CD1c-positive myeloid dendritic cell (primary cell): ENCODE data around the gene NHEJ1.

ENCODE experiments used
- DNase-seq: peaks from one replicate; pipeline ENCODE4 v3.0.0-alpha.2; 2016; ENCODE audit errors: extremely low spot score

Gene NHEJ1

GRCh38 chr2:219167997-219168396 lies 7.4 kb upstream of the NHEJ1 start:
- DNase-seq = no peak

GRCh38 chr2:219165058-219165911 lies 4.7 kb upstream of the NHEJ1 start:
- no peak for DNase-seq

GRCh38 chr2:219163156-219163555 lies 2.5 kb upstream of the NHEJ1 start:
- no peak for DNase-seq

- DNase-seq = no peak
These were observed 482 bp upstream of the NHEJ1 start for GRCh38 chr2:219161097-219161496.

GRCh38 chr2:219159771-219160185 lies 837 bp downstream of the NHEJ1 start:
- DNase-seq = no peak

GRCh38 chr2:219158586-219158985 lies 2.0 kb downstream of the NHEJ1 start:
- DNase-seq = no peak

- no peak for DNase-seq
These were observed 2.6 kb downstream of the NHEJ1 start for GRCh38 chr2:219158025-219158424.

GRCh38 chr2:219157396-219157795 lies 3.2 kb downstream of the NHEJ1 start:
- DNase-seq = no peak

- DNase-seq = peak; percentile 89
These were observed 5.5 kb downstream of the NHEJ1 start for GRCh38 chr2:219155054-219155644.

GRCh38 chr2:219149667-219150066 lies 10.9 kb downstream of the NHEJ1 start:
- DNase-seq = no peak

GRCh38 chr2:219142329-219142728 lies 18.3 kb downstream of the NHEJ1 start:
- no peak for DNase-seq

GRCh38 chr2:219140722-219141121 lies 19.9 kb downstream of the NHEJ1 start:
- no peak for DNase-seq

- no peak for DNase-seq
These were observed 26.6 kb downstream of the NHEJ1 start for GRCh38 chr2:219133976-219134375.

- no peak for DNase-seq
These were observed 28.9 kb downstream of the NHEJ1 start for GRCh38 chr2:219131744-219132143.

GRCh38 chr2:219131327-219131726 lies 29.3 kb downstream of the NHEJ1 start:
- DNase-seq = no peak

- no peak for DNase-seq
These were observed 31.0 kb downstream of the NHEJ1 start for GRCh38 chr2:219129589-219129988.

GRCh38 chr2:219128396-219128795 lies 32.2 kb downstream of the NHEJ1 start:
- no peak for DNase-seq

GRCh38 chr2:219127037-219127635 lies 33.5 kb downstream of the NHEJ1 start:
- no peak for DNase-seq

- DNase-seq = no peak
These were observed 34.1 kb downstream of the NHEJ1 start for GRCh38 chr2:219126555-219126954.

- DNase-seq = no peak
These were observed 34.7 kb downstream of the NHEJ1 start for GRCh38 chr2:219125886-219126270.

GRCh38 chr2:219125225-219125885 lies 35.3 kb downstream of the NHEJ1 start:
- no peak for DNase-seq

- DNase-seq = no peak
These were observed 36.1 kb downstream of the NHEJ1 start for GRCh38 chr2:219124381-219125110.
